Ammon's horn (tissue), 1 donor: ENCODE results near the gene OR10A4.
"Not testable (repeated sequence)": the region's sequence is repeated elsewhere in the genome, so short reads cannot be mapped to it uniquely, and the experiment has no call there.

Experiments
- DNase-seq: peaks from one replicate; pipeline ENCODE4 v3.0.0-alpha.2; 2016; ENCODE audit warnings: low spot score

Gene OR10A4

DNA sequence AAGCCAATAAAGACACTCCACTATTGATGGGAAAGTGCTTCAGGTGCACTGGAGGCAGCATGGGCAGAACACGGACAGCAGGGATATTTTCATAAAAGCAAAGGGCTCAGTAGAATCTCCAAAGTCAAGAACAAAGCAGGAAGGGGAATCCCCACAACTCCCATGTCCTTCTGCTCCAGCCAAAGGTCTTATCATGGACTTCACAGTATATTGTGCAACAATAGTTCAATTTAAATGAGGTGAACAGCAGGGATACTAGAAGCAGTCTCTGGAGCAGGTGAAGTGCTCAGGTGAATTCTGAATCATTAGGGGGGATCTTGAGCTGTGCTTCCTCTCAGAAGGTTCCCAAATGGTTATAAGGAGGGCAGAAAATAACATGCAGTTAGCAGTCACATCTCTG, 22.5 kb downstream of the OR10A4 start:
- DNase-seq, result no peak

- DNase-seq, result no peak
Observed at GRCh38 chr11:6900327-6900999, 24.0 kb downstream of the OR10A4 start.

DNA sequence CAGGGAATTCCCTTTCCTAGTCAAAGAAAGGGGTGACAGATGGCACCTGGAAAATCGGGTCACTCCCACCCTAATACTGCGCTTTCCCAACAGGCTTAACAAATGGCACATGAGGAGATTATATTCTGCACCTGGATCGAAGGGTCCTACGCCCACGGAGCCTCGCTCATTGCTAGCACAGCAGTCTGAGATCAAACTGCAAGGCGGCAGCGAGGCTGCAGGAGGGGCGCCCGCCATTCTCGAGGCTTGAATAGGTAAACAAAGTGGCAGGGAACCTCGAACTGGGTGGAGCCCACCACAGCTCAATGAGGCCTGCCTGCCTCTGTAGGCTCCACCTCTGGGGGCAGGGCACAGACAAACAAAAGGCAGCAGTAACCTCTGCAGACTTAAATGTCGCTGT, 28.4 kb downstream of the OR10A4 start:
- DNase-seq, result not testable (repeated sequence)

GRCh38 chr11:6911378-6911777, 35.0 kb downstream of the OR10A4 start:
- DNase-seq, result no peak

DNA sequence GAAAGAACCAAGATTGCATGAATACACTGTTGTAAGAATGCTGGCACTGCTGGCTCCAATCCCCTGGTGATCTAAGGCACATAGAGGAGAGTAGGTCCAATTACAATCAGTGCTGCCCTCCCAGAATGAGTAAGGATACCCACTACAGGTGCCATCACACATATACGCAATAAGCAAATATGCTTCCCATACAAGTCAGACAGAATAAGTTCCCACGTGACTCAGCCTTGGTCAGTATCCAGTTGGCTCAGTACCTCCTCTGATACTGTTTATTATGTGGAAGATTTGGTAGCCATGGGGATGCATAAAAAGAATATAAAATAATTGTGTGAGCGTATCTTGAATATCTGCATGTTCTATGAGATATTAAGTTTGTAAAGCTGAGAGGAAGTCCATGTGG, 35.5 kb downstream of the OR10A4 start:
- DNase-seq, result no peak

DNA sequence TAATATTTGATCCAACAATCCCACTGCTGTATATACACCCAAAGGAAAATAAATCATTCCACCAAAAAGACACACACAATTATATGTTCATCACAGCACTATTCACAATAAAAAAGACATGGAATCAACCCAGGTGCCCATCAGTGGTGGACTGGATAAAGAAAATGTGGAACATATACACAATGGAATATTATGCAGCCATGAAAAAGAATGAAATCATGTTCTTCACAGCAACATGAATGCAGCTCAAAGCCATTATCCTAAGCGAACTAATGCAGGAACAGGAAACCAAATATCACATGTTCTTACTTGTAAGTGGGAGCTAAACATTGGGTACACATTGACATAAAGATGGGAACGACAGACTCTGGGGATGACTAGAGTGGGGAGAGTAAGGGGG, 43.3 kb downstream of the OR10A4 start:
- no peak for DNase-seq

GRCh38 chr11:6920702-6921101, 44.3 kb downstream of the OR10A4 start, which contains the start of gene OR2D3:
OR2D3 (plus strand) TSS chr11:6921002; CDS start chr11:6921002, 0 bp downstream.
- DNase-seq, result no peak

GRCh38 chr11:6925007-6925577, 48.7 kb downstream of the OR10A4 start:
- DNase-seq, result no peak

DNA sequence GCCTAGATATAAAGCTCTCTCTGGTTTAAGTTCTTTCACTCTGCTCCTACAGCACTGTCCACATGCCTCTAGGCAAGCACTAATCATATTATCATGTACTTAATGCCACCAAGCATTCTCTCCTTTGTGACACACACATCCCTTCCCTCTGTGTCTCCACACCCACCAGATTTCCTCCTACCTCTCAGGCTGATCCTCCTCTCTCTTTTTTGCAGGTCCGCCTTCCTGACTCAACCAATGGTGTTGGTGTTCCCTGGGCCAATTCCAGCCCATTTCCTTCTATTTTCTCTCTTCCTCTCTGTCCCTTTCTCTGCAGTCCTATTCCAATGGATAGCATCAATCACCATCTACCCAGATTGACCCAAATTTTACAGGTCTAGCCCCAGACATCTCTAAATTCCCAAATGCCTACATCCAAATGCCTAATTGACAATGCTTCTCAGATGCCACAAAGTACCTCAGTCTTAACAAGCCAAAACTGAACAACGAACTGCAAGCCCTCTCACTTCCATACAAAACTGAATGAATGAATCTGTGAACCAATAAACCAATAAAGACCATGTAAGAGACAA, 49.3 kb downstream of the OR10A4 start:
- DNase-seq, result peak; percentile 25

DNA sequence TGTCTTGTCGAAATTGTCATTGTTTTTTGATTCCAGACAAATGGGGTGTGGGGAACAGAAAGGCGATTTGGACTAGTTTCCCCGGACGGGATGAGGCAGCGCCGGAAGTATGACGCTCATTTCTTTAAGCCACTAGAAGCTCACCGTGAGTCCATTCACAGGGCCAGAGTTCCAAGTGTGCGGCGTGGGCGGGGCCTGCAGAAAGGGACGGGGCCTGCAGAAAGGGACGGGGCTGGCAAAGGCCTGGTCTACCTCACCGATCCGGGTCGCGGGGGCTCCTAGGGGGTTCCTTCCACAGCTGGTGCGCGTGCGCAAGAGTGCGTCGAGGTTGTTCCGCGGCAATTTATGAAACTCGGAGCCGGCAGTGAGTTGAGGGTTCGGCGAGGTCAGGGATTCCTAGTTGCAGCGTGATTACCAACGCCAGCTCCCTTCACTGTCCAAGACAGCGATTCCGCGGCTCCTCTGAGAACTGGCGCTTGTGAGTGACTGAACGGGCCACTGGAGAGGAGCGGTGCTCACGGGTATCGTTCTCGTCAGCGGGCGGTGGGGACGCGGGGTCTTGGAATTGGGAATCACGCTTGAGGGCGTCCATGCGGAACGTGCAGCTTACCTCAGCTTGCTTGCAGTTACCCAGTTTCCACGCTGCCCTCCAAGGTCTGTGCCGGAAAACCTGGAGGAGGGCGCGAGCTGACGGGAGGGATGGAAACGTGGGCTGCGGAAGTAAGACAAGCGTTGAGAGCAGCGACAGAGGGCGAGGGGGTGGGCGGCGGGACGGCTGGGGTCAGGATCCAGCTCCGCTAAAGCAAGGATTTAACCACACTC, 50.0 kb downstream of the OR10A4 start, which contains the start of gene ZNF215:
Gene ZNF215 (plus strand): TSS at position 219 of the 822 bp plus-strand sequence. CDS start 5,847 bp downstream, outside the sequence.
- DNase-seq, result peak; percentile 35

DNA sequence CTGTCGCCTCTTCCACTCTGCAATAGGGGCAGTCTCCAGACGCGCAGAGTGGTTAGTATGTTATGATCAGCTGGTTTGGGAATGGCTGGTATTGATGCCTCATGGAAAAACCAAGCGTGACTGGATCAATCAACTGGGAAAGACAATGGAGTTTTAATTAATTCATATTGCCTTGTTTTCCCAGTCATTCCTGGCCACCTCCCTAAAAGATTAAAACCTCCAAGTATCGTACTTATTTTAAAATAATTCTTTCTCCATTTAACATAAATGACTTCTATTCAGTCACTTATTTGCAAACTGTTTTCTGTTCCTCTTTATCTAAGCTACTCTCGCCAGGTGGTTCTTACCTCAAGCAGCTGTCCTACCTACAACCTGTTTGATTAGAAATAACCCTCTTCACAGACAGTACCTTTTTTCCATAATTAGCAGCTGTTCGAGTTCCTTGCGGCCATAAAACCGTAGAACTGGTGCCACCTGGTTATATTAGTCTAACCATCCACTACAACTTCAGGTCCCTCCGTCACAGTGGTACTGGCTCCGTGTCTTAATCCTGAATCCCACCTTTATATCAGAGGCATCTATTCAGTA, 50.7 kb downstream of the OR10A4 start:
- no peak for DNase-seq
